HG03025 (cell line): ENCODE results near the gene DNTT.

ENCODE experiments used
- ATAC-seq: cut with Tn5 transposase; IDR thresholded peaks from one replicate; pipeline ENCODE4 v1.9.1; 2021; ENCODE audit warnings: mild to moderate bottlenecking, moderate library complexity; ENCODE audit not compliant: unreplicated experiment, low FRiP score

The DNTT gene

DNA sequence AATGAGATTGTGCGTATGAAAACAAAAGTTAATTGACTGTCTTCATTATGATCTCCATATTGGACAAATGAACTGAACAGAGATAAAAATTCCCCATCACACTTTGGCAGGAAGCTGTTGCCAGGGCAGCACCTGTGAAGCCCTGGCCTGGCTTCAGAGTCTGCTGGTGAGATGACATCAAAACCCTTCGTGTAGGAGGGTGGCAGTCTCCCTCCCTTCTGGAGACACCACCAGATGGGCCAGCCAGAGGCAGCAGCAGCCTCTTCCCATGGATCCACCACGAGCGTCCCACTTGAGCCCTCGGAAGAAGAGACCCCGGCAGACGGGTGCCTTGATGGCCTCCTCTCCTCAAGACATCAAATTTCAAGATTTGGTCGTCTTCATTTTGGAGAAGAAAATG is at the start of gene DNTT:
DNTT (plus strand) TSS at position 205 of the 400 bp plus-strand sequence; CDS start at position 269, 64 bp downstream.
- ATAC-seq, result no peak

DNA sequence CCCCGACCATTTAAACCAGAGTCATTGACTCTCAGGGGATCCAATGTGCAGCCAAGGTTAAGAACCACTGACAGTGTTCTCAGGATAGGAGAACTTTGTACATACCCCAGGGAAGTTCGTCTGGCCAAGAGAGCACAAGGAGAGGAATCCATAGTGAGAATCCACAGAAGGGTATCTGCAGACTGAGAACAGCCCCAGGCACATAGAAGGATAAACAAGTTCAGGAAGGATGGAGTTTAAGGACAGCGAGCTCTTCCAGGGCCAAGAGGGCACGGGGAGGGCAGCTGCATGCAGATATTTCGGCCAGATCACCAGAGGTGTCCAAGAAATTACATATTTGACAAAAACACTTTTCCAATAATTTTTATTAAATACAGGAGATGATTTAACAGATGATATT is 49.3 kb upstream of the DNTT start:
- no peak for ATAC-seq

DNA sequence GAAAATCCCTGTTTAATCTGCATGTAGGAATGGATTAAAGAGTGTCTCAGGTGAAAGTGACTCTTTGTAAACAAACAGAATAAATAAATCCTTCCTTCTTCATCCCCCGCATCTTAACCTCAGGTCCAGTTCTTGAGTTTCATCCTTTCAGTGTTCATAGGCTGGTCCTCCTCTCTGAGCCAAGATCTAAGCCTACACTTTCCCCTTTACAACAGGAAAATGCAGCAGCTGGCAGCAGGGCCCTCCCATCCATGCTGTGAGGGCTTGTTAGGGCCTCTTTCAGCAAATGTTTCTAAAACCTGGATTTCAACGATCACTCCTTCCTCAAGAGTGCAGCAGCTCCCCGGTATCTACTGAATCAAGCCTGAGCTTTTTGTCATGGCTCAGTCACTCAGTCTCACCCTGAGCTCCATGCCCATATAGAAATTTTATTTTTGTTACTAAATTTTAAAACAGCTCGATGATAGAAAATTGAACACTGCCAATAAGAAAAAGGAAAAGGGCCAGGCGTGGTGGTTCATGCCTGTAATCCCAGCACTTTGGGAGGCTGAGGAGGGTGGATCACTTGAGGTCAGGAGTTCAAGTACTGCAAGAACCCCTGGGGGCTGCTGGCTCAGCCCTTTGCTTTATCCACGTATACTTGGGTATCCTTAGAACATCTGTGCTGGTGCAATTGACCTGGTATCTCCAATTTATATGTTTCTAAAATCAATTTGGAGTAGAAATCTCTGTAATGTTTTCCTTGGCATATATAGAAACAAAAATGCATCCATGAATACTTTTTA is 48.5 kb upstream of the DNTT start:
- ATAC-seq, result no peak

DNA sequence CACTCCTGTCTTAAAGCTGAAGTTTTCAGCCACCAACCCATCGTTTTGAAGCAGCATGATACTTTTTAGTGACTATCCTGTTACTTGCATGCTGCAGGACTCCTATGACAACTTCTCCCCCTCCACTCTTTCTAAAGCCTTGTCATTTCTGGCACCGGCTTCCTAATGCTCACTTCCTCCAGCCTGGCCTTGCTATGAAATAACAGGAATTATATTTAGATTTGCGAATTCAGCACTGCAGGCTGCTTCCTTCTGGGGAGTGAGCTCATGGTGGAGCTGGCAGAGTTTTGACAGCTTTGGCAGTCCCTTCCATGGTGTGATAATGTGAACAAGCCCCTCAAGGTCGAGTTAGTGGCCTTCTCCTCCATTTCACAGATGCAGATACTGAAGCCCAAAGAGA is 46.3 kb upstream of the DNTT start:
- no peak for ATAC-seq

DNA sequence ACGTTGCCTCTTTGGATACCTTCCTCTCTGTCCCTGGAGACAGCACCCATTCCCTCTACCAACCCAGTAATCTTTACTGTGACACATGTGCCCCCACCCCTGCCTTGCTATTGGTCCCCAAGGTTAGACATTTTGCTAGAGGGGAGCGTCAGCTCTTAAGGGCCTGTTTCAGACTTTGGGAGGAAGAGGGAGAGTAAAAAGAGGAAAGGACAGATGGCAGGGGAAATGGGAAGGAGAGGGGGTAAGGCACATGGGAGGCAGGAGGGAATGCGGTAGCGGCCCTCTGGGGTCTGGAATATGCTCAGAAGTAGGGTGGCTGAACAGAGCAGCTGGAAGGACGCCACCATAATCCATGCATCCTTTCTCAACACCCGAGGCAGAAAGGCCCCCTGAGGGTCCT is 45.1 kb upstream of the DNTT start:
- ATAC-seq, result no peak

DNA sequence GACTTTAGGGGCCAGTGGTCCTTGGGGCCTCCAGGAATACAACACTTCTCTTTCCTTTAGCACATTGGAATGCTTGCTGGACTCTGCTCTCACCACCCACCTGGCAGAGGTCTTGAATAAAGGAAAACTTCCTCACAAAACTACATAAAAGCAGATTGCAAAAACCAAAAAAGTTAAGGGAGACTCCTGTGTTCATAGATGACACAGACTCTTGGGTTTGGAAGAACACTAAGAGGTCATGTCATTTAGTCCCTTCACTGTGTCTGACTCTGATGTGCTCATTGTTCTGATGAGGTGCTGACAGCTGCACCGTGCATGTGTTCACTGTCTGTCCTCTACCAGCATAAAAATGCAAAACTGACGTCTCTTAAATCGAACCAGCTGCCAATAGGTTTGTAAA is 44.2 kb upstream of the DNTT start:
- no peak for ATAC-seq

DNA sequence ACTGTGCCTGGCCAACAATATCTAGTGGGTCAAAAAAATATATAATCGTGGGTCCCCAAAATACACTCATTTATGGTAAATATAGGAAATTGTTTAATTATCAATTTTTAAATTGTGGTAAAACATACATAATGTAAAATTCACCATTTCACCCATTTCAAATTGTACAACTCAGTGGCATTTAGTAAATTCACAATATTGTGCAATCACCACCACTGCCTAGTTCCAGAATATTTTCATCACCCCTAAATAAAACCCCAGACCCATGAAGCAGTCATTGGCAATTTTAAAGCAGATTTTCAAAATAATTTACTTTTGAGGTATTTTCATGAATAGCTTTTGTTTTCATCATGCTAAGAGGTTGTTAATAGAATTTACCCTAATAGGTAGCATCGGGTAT is 43.1 kb upstream of the DNTT start:
- ATAC-seq, result no peak

DNA sequence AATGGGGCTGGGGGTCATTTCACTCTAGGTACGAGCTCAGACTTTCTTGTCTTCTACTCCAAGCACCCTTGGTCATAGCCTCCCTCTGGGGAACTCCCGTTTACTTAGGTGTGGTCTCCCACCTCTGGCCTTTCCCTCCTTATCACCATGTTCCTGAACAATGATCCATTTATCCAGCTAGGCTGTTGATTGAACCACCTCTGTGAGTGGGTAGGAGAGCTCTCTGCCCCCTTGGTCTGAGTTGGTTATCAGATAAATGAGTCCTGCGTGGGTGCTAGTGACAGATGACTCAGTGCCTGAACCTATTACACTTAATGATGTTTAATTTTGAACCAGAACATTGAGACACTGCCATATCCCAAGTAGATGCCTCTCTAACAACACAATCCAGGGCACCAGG is 42.3 kb upstream of the DNTT start:
- no peak for ATAC-seq

DNA sequence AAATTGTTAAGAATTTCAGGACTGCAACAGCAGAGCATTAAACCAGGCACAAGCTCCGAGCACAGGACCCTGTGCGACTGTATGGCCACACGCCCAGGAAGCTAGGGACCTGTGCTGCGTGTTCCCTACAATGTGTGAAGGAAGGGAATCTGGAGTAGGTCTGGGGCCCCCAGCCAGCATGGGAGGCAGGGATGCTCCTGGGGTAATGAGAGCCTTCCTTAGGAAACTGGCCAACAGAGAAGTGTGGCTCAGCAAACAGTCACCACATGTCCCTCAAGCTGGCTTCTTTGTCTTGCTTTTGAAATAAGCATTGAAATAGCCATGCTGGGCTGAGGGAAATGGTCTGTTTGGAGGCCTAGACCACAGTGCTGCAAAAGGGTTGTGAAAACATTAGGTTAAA is 41.1 kb upstream of the DNTT start:
- ATAC-seq, result no peak

DNA sequence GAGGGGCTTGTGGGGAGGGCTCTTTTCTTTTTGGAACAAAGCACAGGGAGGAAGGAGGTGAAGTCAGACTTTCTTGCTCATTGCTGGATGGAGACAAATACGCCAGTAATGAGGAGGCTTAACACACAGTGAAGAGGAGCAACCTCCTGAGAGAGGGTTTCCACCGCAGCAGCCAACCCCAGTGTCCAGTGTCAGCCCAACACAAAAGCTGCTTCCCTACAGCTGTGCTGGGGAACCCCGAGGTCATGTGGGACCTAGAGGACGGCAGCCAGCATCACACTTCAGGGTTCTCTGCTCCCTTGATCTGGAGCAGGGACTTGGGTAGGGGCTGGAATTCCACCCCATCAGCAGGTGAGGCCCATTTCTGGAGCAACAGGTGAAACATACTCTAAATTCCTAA is 40.6 kb upstream of the DNTT start:
- ATAC-seq, result no peak

DNA sequence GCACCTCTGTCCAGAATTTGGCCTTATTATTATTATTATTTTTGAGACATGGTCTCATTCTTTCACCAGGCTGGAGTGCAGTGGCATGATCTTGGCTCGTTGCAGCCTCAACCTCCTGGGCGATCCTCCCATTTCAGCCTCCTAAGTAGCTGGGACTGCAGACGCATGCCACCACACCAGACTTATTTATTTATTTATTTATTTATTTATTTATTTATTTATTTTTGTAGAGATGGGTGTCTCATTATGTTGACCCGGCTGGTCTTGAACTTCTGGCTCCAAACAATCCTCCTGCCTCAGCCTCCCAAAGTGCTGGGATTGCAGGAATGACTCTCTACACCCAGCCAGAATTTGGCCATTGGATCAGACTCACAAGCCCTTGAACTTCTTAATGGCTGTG is 39.3 kb upstream of the DNTT start:
- no peak for ATAC-seq

DNA sequence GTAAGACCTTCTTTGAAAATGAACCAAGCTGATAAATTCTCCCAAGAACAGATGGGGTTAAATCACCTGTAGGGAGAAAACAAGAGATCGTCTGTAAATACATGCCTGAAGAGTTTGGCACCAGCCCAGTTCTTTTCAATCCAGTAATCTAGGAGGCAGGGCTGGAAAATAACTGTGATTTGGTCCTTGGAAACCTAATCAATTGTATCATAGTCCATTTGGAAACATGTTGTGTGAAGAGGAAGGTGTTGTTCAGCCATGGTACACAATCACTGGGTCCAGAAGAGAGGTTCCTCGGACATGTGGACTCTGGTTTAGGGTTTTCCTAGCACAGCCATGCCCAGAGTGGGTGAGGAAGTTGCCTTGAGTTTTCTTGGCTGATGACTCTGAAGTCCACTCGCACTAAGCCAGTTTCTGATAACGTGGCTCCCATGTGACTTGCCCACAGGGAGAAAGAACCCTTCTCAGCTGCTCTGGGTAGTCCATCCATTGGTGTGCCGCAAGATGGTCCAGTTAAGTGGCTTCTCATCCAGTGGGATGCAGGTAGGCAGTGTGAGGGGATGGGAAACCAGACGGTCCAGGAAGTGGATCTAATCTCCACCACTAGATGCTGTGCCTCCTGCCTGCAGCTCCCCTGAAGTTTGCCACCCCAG is 38.0 kb upstream of the DNTT start:
- ATAC-seq, result no peak

DNA sequence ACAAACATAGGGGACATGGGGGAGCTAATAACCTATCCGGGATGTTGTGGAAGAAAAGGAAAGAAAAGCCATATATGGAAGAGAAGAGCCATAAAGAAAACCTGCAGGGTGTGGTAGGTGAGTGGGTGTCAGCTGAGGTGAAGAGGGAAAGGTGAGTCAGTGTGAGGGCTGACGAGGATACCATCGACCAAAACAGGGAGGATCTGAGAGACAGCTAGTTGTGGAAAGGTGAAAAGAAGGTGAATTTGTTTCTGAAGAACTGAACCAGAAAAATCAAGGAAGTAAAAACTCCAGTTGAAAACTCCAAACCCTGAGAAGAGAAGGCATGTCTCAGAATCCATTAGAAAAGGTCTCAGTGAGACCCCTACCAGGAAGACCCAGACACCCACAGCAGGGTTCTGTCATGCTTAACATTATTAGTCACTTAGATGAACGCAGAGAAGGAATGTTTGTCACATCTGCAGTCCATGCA is 37.0 kb upstream of the DNTT start:
- ATAC-seq, result no peak

DNA sequence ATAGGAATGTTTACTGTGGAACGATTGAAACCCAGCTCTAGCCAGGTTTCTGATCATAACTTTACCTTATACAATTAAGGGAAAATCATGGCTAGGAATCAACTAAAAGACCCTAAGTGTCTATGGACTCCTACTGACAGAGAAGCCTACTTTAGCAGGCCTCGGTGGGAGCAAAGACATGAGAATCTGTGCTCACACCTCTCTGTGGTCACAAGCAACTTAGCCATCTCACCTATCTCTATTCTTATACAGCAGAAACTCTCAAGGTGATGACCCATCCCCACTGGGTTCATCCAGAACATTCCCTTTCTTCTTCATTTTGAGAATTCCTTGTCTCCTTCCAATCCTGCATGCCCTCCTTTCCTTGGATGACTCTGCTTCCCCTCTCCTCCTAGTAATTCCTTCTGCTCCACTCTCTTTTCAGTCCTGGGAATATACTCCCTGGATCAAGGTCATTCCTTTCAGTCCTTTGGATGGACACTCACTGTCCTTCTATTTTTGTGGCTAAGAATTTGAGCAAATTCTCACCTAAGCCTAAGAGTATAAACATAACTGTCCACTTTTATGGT is 35.8 kb upstream of the DNTT start:
- no peak for ATAC-seq

DNA sequence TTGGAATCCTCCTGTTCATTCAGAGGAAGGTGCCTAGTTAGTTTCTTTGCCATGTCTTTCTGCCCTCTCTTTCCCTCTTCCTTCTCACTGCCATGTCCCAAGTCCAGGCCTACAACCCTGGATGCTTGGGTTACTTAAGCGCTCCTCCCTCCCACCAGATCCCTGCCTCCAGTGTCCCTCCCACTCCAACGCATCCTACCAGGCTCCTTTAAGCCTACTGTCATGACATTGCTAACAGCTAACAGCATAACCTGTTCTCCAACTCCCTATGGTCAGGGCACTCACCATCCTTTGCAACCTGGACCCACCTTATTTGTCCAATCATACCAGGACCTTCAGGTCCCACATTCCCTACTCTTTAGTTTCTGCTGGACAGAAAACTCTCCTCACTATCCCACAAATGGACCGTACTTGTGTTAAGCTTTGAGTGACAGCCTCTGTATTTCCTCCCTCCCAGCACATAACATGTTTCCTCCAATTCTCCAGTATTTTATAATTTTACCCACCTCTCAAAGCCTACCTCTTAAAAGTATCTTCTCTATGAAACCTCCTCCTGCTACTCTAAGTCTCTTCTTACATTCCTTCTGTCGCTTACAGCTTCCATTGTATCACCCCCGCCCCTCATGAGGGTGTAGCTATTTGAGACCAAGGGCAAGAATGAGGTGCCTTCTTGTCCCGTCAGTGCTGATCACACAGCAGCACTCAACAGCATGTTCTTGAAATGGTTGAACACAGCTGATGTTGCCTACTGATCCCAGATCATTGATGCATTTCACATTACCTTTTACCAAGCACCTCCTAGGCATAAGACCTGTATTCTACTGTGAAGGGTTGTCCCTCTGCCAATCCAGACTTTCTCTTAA is 34.6 kb upstream of the DNTT start:
- ATAC-seq, result no peak

DNA sequence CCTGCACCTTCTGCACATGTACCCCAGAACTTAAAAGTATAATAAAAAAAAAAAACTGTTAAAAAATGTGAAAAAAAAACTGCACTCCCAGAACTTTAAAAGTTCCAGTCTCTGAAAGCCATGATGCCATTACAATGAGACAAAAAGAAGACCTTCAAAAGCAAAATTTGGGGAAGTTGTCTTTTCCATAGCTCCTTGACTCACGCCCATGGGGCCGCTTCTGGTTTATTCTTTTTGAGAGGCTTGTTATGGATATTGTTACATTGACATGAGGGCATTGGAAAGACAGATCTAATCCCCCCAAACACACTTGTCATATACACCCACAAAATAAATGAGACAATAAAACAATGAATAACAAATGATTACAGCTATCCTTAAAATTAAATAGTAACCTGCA is 33.7 kb upstream of the DNTT start:
- ATAC-seq, result no peak

DNA sequence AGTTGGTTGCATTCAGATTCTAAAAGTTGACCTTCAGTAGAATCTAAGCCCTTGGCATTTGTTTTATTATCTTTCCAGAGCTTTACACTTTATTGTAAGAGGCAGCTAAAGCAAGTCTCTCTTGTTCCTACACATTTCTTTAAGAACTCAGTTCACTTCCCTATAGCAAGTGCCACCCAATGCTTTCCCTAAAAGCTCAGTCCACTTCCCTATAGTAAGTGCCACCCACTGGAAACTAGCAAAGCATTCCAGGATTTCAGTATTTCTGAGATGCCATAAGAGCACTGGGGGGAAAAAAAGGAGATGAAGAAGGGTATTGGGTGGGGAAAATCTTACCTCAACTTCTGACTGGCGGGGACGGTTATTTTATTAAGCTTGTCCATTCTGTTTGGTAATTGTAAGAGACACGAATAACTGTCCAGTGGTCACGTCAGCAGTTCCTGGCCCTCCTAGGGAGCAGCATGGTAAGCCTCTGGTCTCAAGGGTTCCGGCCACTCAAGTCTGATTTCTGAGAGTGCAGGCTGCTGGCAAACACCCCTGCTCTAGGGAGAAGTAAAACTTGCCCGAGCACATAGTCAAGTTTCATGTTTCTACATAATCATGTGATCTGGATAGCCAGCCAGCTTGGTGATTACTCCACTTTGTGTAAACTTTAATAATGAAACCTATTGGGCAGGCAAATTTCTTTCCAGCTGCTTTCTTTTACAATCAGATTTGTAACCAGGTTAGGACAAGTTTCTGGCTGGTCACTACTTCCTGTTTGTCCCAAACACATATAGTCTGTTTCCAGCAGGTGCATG is 33.0 kb upstream of the DNTT start, which contains the start of gene BLNK:
BLNK (minus strand) TSS at position 554 of the 800 bp plus-strand sequence; CDS start at position 383, 171 bp downstream.
- peak; percentile 66 for ATAC-seq

DNA sequence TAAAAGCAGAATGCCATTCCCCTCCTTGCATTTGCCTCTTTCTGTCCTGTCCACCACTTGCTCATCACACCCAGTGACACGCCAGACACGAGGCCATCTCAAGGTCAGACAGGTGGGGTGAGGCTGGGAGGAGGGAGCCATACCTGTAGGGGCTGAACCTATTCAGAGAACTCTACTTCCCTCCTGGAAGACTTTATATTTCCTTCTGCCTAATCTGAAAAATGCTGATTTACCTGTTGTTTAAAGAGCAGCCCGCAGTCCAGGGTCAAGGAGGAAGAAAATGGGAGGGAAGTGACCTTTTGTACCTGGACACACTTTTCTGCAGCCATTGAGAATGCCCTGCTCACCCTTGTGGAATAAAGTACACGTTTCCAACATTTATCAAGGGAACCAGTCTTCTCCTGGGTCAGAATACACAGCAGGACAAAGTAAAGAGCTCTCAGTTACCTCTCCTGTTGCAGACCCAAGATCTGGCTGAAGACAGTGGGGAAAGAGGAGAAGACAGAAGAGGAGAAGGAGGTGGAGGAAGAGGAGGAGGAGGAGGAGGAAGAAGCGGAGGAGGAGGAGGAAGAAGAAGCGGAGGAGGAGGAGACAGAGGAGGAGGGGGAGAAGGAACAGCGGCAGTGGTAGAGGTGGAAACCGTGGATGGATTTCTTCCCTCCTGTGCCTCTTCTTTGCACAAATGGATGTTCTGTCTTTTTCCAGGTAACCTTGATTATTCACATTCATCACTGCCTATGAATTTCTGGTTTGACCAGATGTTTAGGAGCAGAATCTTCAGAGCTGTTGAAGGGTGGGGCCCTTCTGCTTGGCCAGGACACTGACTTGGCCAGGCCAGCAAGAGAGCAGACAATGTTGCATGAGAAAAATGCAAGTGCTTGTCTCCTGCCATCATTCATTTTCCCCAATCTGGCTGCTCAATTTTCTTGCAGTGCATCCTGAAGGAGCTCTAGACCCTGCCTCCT is 31.6 kb upstream of the DNTT start:
- no peak for ATAC-seq
